Measurements from ENCODE around the gene SLC15A3. TPM values are rescaled to one million over a fixed set of nuclear protein-coding genes. Genes with fewer than 3 reads are reported as not detected.

Gene SLC15A3
- polyA plus RNA-seq, 1 donor from 2014 or later, result not detected

GRCh38 chr11:60912223-60912850 is 39.6 kb downstream of the SLC15A3 start:
- Histone ChIP-seq H3K27me3 (ENCODE audit: insufficient read depth, low read depth, low read length) (no peaks in the 10 kb centered on the region), H3K79me2 (replicated peaks; ENCODE audit: insufficient read depth, low read length) (peaks cover 26% of the 10 kb centered on the region), H3K9me3 (ENCODE audit: low read length) (no peaks in the 10 kb centered on the region), H2AFZ (ENCODE audit: low read depth, low read length) (no peak overlapping the region), H3K9me2 (ENCODE audit: insufficient read depth, low read length) (no peaks in the 10 kb centered on the region), H3K4me2 (ENCODE audit: low read length) (no peak overlapping the region), H3K4me3 (ENCODE audit: low read length) (no peak overlapping the region), H4K20me1 (ENCODE audit: insufficient read depth) (no peaks in the 10 kb centered on the region), H3K27ac (ENCODE audit: low read length) (no peak overlapping the region), H3F3A (ENCODE audit: insufficient read depth, low read length, poor library complexity, severe bottlenecking) (peaks cover 3% of the 10 kb centered on the region), H3K9ac (ENCODE audit: low read length) (no peak overlapping the region), H3K36me3 (ENCODE audit: insufficient read depth, low read length) (no peaks in the 10 kb centered on the region)
- no peak for TF ChIP-seq EP300 (conservative IDR thresholded peaks at IDR 0.05; ENCODE audit: poor library complexity, severe bottlenecking)
- TF ChIP-seq RAD21 (conservative IDR thresholded peaks at IDR 0.05), result no peak
- TF ChIP-seq MXI1 (conservative IDR thresholded peaks at IDR 0.05; ENCODE audit: poor library complexity, severe bottlenecking), result no peak
- TF ChIP-seq, protein P1, sequence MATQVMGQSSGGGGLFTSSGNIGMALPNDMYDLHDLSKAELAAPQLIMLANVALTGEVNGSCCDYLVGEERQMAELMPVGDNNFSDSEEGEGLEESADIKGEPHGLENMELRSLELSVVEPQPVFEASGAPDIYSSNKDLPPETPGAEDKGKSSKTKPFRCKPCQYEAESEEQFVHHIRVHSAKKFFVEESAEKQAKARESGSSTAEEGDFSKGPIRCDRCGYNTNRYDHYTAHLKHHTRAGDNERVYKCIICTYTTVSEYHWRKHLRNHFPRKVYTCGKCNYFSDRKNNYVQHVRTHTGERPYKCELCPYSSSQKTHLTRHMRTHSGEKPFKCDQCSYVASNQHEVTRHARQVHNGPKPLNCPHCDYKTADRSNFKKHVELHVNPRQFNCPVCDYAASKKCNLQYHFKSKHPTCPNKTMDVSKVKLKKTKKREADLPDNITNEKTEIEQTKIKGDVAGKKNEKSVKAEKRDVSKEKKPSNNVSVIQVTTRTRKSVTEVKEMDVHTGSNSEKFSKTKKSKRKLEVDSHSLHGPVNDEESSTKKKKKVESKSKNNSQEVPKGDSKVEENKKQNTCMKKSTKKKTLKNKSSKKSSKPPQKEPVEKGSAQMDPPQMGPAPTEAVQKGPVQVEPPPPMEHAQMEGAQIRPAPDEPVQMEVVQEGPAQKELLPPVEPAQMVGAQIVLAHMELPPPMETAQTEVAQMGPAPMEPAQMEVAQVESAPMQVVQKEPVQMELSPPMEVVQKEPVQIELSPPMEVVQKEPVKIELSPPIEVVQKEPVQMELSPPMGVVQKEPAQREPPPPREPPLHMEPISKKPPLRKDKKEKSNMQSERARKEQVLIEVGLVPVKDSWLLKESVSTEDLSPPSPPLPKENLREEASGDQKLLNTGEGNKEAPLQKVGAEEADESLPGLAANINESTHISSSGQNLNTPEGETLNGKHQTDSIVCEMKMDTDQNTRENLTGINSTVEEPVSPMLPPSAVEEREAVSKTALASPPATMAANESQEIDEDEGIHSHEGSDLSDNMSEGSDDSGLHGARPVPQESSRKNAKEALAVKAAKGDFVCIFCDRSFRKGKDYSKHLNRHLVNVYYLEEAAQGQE (IDR thresholded peaks at IDR 0.05; ENCODE audit: borderline replicate concordance), result no peak
- TF ChIP-seq EZH2 (IDR thresholded peaks at IDR 0.05; ENCODE audit: borderline replicate concordance, insufficient read depth, low read length, poor library complexity, severe bottlenecking), result no peak
- no peak for TF ChIP-seq TAF1 (IDR thresholded peaks at IDR 0.05; ENCODE audit: low read depth)
- no peak for TF ChIP-seq POLR2AphosphoS5 (IDR thresholded peaks at IDR 0.05)
- TF ChIP-seq SMC3 (conservative IDR thresholded peaks at IDR 0.05; ENCODE audit: poor library complexity), result no peak
- no peak for TF ChIP-seq CTCF (IDR thresholded peaks at IDR 0.05; ENCODE audit: poor library complexity, severe bottlenecking)

DNA sequence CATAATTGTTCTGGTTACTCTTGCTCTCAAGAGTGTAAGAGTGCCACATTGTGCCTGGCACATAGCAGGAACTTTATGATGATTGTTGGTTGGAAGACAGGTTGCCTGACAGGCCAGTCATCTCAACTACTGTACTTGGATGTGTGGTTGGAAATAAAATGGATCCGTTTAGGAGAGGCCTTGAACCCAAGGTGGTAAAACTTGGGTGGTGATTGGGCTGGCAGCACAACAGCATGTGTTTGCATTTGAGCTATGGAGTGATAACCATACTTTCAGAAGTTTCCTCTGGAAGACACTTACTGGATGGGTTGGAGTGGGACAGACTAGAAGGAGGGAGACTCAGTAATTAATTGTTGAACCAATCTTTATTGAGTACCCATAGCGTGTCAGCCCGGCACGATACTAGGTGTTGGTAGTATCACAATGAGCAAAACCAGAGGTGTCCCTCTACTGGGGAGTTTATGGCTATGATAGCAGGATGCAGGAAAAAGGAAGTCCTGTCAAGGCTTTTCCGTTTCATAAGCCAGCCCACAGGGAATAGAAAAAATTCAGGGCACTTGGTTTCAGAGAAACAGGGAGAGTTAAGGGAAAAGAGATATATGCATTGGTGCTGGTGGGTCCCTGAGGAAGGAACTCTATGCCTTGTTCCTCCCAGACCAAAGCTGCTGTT is 41.1 kb downstream of the SLC15A3 start:
- Histone ChIP-seq H3K36me3 (ENCODE audit: insufficient read depth, low read length) (no peaks in the 10 kb centered on the region), H3K9me2 (ENCODE audit: insufficient read depth, low read length) (no peaks in the 10 kb centered on the region), H3K4me2 (ENCODE audit: low read length) (no peak overlapping the region), H2AFZ (ENCODE audit: low read depth, low read length) (no peak overlapping the region), H3K9ac (ENCODE audit: low read length) (no peak overlapping the region), H3K27me3 (ENCODE audit: insufficient read depth, low read depth, low read length) (no peaks in the 10 kb centered on the region), H3K27ac (ENCODE audit: low read length) (no peak overlapping the region), H3K79me2 (replicated peaks; ENCODE audit: insufficient read depth, low read length) (peaks cover 13% of the 10 kb centered on the region), H4K20me1 (ENCODE audit: insufficient read depth) (no peaks in the 10 kb centered on the region), H3K4me3 (ENCODE audit: low read length) (no peak overlapping the region), H3K9me3 (ENCODE audit: low read length) (no peaks in the 10 kb centered on the region), H3F3A (ENCODE audit: insufficient read depth, low read length, poor library complexity, severe bottlenecking) (peaks cover 3% of the 10 kb centered on the region)
- TF ChIP-seq, protein P1 (IDR thresholded peaks at IDR 0.05; ENCODE audit: borderline replicate concordance), result no peak
- TF ChIP-seq POLR2AphosphoS5 (IDR thresholded peaks at IDR 0.05), result no peak
- no peak for TF ChIP-seq EP300 (conservative IDR thresholded peaks at IDR 0.05; ENCODE audit: poor library complexity, severe bottlenecking)
- TF ChIP-seq TAF1 (IDR thresholded peaks at IDR 0.05; ENCODE audit: low read depth), result no peak
- no peak for TF ChIP-seq RAD21 (conservative IDR thresholded peaks at IDR 0.05)
- TF ChIP-seq SMC3 (conservative IDR thresholded peaks at IDR 0.05; ENCODE audit: poor library complexity), result no peak
- TF ChIP-seq CTCF (IDR thresholded peaks at IDR 0.05; ENCODE audit: poor library complexity, severe bottlenecking), result no peak
- TF ChIP-seq MXI1 (conservative IDR thresholded peaks at IDR 0.05; ENCODE audit: poor library complexity, severe bottlenecking), result no peak
- TF ChIP-seq EZH2 (IDR thresholded peaks at IDR 0.05; ENCODE audit: borderline replicate concordance, insufficient read depth, low read length, poor library complexity, severe bottlenecking), result no peak
